Skin epidermis (tissue), 12 donors: Measurements from ENCODE around the gene NRXN2.

Experiments
- H3K27ac ChIP-seq, 21 experiments: fragments of 200-600 bp; sonication (generic) in 11 of 21; one replicate each; pipeline ENCODE4 v1.5.0; 2020; ENCODE audit warnings: mild to moderate bottlenecking in 3 of 21, inconsistent platforms in 2 of 21, moderate library complexity in 2 of 21
- H3K4me3 ChIP-seq, 7 experiments: fragments of 200-600 bp; sonication (generic) in 2 of 7; one replicate each; pipeline ENCODE4 v1.5.0; 2020; ENCODE audit warnings: inconsistent platforms in 2 of 7, mild to moderate bottlenecking in 2 of 7, moderate library complexity in 1 of 7

The NRXN2 gene

GRCh38 chr11:64642418-64642735, 80.6 kb downstream of the NRXN2 start:
- H3K4me3 ChIP-seq: peak overlapping the region in 1 of 7 experiments; percentile 29

GRCh38 chr11:64641596-64642417, 81.2 kb downstream of the NRXN2 start:
- Histone ChIP-seq H3K4me3 (peak overlapping the region in 1 of 7 experiments; percentile 29), H3K27ac (no peak overlapping the region)

More at GRCh38 chr11:64642418-64642735, 80.6 kb downstream of the NRXN2 start:
- H3K27ac ChIP-seq: no peak overlapping the region

- H3K27ac ChIP-seq: no peak overlapping the region
- H3K4me3 ChIP-seq: no peak overlapping the region
Observed at GRCh38 chr11:64639885-64640284, 83.1 kb downstream of the NRXN2 start.

GRCh38 chr11:64638829-64639228, 84.2 kb downstream of the NRXN2 start:
- Histone ChIP-seq H3K4me3 (no peak overlapping the region), H3K27ac (no peak overlapping the region)

GRCh38 chr11:64638018-64638665, 84.9 kb downstream of the NRXN2 start:
- H3K27ac ChIP-seq: no peak overlapping the region
- H3K4me3 ChIP-seq: peak overlapping the region in 1 of 7 experiments; percentile 9

GRCh38 chr11:64637334-64638017, 85.5 kb downstream of the NRXN2 start:
- no peak overlapping the region for H3K27ac ChIP-seq
- H3K4me3 ChIP-seq: peak overlapping the region in 1 of 7 experiments; percentile 9

GRCh38 chr11:64633555-64634159, 89.3 kb downstream of the NRXN2 start:
- no peak overlapping the region for H3K27ac ChIP-seq
- H3K4me3 ChIP-seq: no peak overlapping the region

- no peak overlapping the region for H3K27ac ChIP-seq
- no peak overlapping the region for H3K4me3 ChIP-seq
Observed at GRCh38 chr11:64632654-64633053, 90.3 kb downstream of the NRXN2 start.

GRCh38 chr11:64632237-64632636, 90.8 kb downstream of the NRXN2 start:
- Histone ChIP-seq H3K4me3 (no peak overlapping the region), H3K27ac (no peak overlapping the region)

- H3K4me3 ChIP-seq: no peak overlapping the region
Observed at GRCh38 chr11:64631675-64632074, 91.3 kb downstream of the NRXN2 start.

GRCh38 chr11:64629796-64630562, 93.0 kb downstream of the NRXN2 start:
- Histone ChIP-seq H3K27ac (no peak overlapping the region), H3K4me3 (no peak overlapping the region)

More at GRCh38 chr11:64631675-64632074, 91.3 kb downstream of the NRXN2 start:
- H3K27ac ChIP-seq: no peak overlapping the region

- Histone ChIP-seq H3K4me3 (no peak overlapping the region), H3K27ac (no peak overlapping the region)
Observed at GRCh38 chr11:64629103-64629502, 93.9 kb downstream of the NRXN2 start.

- no peak overlapping the region for H3K27ac ChIP-seq
- H3K4me3 ChIP-seq: no peak overlapping the region
Observed at GRCh38 chr11:64628596-64628995, 94.4 kb downstream of the NRXN2 start.

GRCh38 chr11:64627371-64627770, 95.6 kb downstream of the NRXN2 start:
- Histone ChIP-seq H3K27ac (no peak overlapping the region), H3K4me3 (no peak overlapping the region)

- no peak overlapping the region for H3K27ac ChIP-seq
- H3K4me3 ChIP-seq: no peak overlapping the region
Observed at GRCh38 chr11:64626637-64627036, 96.4 kb downstream of the NRXN2 start.

GRCh38 chr11:64624883-64625481, 98.0 kb downstream of the NRXN2 start:
- H3K27ac ChIP-seq: no peak overlapping the region
- H3K4me3 ChIP-seq: no peak overlapping the region

GRCh38 chr11:64622681-64623080, 100.3 kb downstream of the NRXN2 start:
- no peak overlapping the region for H3K4me3 ChIP-seq
- H3K27ac ChIP-seq: no peak overlapping the region

- no peak overlapping the region for H3K4me3 ChIP-seq
- no peak overlapping the region for H3K27ac ChIP-seq
Observed at GRCh38 chr11:64621283-64622019, 101.5 kb downstream of the NRXN2 start.
